ENCODE measurements around the gene DNM1L. TPM values are rescaled to one million over a fixed set of nuclear protein-coding genes. Genes with fewer than 3 reads are reported as not detected.

Gene DNM1L
- total and polyA plus RNA-seq, 10 of the 15 experiments (the other 5 are each of a cell fraction or from before 2014, with no cell fraction given), result 23.1 to 201 (median 63.9) TPM

DNA sequence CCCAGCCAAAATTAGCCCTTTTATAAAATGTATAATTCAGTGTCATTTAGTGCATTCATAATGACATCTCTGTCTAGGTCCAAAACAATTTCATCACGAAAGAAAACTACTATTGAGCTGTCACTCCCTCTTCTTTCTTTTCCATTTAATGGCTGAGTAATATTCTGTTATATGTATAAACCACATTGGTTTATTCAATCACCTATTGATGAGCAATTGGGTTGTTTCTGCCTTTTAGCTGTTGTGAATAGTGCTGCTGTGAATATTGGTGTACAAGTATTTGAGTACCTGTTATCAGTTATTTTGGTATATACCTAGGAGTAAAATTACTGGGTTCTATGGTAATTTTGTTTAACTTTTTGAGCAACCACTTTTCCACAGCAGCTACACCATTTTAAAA is 7.2 kb downstream of the DNM1L start:
- RAD21 ChIA-PET (ENCODE audit: unreplicated experiment), result no interaction called here
- no peak overlapping the region for H3K4me3 ChIP-seq
- no peak for FAIRE-seq
- in situ Hi-C loops (cut with MboI) (no loop called here), intact Hi-C loops (cut with micrococcal nuclease; ENCODE audit: unreplicated experiment) (no loop called here)
- H3K9ac ChIP-seq (ENCODE audit: control insufficient read depth, insufficient read depth, low read length), result no peak overlapping the region
- no peaks in the 10 kb centered on the region; the same call in 1 of the 2 replicates for H4K20me1 ChIP-seq (ENCODE audit: control insufficient read depth, insufficient read depth)
- CTCF ChIA-PET, result interaction anchor here (1.1 to 7.0 kb wide), 4 partner anchors 10 to 230 kb away, joined by 3 to 32 read pairs (median 4); partner anchors contain the start of gene YARS2
- no peak overlapping the region for H3K27ac ChIP-seq (ENCODE audit: control insufficient read depth, insufficient read depth)
- peaks cover 4% of the 10 kb centered on the region for H3K4me1 ChIP-seq (ENCODE audit: control insufficient read depth, insufficient read depth, low read length)
- peaks cover 92% of the 10 kb centered on the region for H3K79me2 ChIP-seq (ENCODE audit: control insufficient read depth, insufficient read depth, low read length)
- no peak overlapping the region for H3K4me2 ChIP-seq (ENCODE audit: control insufficient read depth, insufficient read depth)
- no peak for ATAC-seq
- DNase-seq (ENCODE audit: low read depth, low spot score), result no peak
- no TSS peak for BruUV-seq (replicated peaks)
- POLR2A ChIA-PET, result no interaction called here
- SMC1A ChIA-PET (ENCODE audit: uncharacterized antibody, unreplicated experiment), result interaction anchor here (0.6 to 0.7 kb wide), 2 partner anchors 9 to 110 kb away, joined by 3 read pairs; no protein-coding TSS in a partner anchor
- peaks cover 2% of the 10 kb centered on the region; the same call in 2 of the 3 replicates for H3K9me3 ChIP-seq (replicated peaks; ENCODE audit: control insufficient read depth, insufficient read depth, low read length)
- H2AFZ ChIP-seq (ENCODE audit: control insufficient read depth, low read depth, low read length), result no peak overlapping the region
- H3K36me3 ChIP-seq (ENCODE audit: control insufficient read depth in 2 of 2, insufficient read depth in 2 of 2, low read length in 1 of 2), result peaks cover 0 to 10% of the 10 kb centered on the region in 2 experiments; a peak in 1 of 4 replicates
- no peaks in the 10 kb centered on the region for H3K27me3 ChIP-seq (replicated peaks in 1 of 2; ENCODE audit: control insufficient read depth in 2 of 2, insufficient read depth in 2 of 2, low read length in 1 of 2)
- WGBS (ENCODE audit: insufficient coverage, insufficient replicate concordance, low lambda C conversion rate, missing lambda C conversion rate), result 95% methylated on average over 1 of the region's 1 CpG
- TF ChIP-seq GABPA (IDR thresholded peaks at IDR 0.05; ENCODE audit: low read depth), result no peak
- TF ChIP-seq BRCA1 (IDR thresholded peaks at IDR 0.05; ENCODE audit: low read depth, low read length), result no peak
- TF ChIP-seq, protein P1, sequence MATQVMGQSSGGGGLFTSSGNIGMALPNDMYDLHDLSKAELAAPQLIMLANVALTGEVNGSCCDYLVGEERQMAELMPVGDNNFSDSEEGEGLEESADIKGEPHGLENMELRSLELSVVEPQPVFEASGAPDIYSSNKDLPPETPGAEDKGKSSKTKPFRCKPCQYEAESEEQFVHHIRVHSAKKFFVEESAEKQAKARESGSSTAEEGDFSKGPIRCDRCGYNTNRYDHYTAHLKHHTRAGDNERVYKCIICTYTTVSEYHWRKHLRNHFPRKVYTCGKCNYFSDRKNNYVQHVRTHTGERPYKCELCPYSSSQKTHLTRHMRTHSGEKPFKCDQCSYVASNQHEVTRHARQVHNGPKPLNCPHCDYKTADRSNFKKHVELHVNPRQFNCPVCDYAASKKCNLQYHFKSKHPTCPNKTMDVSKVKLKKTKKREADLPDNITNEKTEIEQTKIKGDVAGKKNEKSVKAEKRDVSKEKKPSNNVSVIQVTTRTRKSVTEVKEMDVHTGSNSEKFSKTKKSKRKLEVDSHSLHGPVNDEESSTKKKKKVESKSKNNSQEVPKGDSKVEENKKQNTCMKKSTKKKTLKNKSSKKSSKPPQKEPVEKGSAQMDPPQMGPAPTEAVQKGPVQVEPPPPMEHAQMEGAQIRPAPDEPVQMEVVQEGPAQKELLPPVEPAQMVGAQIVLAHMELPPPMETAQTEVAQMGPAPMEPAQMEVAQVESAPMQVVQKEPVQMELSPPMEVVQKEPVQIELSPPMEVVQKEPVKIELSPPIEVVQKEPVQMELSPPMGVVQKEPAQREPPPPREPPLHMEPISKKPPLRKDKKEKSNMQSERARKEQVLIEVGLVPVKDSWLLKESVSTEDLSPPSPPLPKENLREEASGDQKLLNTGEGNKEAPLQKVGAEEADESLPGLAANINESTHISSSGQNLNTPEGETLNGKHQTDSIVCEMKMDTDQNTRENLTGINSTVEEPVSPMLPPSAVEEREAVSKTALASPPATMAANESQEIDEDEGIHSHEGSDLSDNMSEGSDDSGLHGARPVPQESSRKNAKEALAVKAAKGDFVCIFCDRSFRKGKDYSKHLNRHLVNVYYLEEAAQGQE (IDR thresholded peaks at IDR 0.05; ENCODE audit: low read depth, low read length), result no peak
- no peak for TF ChIP-seq SIN3A (IDR thresholded peaks at IDR 0.05; ENCODE audit: low read depth, low read length)
- TF ChIP-seq, protein P2, sequence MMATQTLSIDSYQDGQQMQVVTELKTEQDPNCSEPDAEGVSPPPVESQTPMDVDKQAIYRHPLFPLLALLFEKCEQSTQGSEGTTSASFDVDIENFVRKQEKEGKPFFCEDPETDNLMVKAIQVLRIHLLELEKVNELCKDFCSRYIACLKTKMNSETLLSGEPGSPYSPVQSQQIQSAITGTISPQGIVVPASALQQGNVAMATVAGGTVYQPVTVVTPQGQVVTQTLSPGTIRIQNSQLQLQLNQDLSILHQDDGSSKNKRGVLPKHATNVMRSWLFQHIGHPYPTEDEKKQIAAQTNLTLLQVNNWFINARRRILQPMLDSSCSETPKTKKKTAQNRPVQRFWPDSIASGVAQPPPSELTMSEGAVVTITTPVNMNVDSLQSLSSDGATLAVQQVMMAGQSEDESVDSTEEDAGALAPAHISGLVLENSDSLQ (IDR thresholded peaks at IDR 0.05), result no peak
- TF ChIP-seq, protein P3, sequence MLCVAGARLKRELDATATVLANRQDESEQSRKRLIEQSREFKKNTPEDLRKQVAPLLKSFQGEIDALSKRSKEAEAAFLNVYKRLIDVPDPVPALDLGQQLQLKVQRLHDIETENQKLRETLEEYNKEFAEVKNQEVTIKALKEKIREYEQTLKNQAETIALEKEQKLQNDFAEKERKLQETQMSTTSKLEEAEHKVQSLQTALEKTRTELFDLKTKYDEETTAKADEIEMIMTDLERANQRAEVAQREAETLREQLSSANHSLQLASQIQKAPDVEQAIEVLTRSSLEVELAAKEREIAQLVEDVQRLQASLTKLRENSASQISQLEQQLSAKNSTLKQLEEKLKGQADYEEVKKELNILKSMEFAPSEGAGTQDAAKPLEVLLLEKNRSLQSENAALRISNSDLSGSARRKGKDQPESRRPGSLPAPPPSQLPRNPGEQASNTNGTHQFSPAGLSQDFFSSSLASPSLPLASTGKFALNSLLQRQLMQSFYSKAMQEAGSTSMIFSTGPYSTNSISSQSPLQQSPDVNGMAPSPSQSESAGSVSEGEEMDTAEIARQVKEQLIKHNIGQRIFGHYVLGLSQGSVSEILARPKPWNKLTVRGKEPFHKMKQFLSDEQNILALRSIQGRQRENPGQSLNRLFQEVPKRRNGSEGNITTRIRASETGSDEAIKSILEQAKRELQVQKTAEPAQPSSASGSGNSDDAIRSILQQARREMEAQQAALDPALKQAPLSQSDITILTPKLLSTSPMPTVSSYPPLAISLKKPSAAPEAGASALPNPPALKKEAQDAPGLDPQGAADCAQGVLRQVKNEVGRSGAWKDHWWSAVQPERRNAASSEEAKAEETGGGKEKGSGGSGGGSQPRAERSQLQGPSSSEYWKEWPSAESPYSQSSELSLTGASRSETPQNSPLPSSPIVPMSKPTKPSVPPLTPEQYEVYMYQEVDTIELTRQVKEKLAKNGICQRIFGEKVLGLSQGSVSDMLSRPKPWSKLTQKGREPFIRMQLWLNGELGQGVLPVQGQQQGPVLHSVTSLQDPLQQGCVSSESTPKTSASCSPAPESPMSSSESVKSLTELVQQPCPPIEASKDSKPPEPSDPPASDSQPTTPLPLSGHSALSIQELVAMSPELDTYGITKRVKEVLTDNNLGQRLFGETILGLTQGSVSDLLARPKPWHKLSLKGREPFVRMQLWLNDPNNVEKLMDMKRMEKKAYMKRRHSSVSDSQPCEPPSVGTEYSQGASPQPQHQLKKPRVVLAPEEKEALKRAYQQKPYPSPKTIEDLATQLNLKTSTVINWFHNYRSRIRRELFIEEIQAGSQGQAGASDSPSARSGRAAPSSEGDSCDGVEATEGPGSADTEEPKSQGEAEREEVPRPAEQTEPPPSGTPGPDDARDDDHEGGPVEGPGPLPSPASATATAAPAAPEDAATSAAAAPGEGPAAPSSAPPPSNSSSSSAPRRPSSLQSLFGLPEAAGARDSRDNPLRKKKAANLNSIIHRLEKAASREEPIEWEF (IDR thresholded peaks at IDR 0.05; ENCODE audit: insufficient replicate concordance, low read depth, low read length), result no peak
- no peak for TF ChIP-seq NR2C1 (IDR thresholded peaks at IDR 0.05)
- no peak for TF ChIP-seq SUPT20H (IDR thresholded peaks at IDR 0.05; ENCODE audit: borderline replicate concordance, control insufficient read depth, low read depth, low read length)
- TF ChIP-seq CBX5 (IDR thresholded peaks at IDR 0.05; ENCODE audit: low read depth), result no peak
- TF ChIP-seq CHD4 (IDR thresholded peaks at IDR 0.05), result no peak
- TF ChIP-seq SUZ12 (IDR thresholded peaks at IDR 0.05; ENCODE audit: unreplicated experiment), result no peak
- no peak for TF ChIP-seq SRF (IDR thresholded peaks at IDR 0.05; ENCODE audit: low read depth in 2 of 2, low read length in 2 of 2)
- no peak for TF ChIP-seq RFX5 (IDR thresholded peaks at IDR 0.05; ENCODE audit: low read depth, low read length)
- TF ChIP-seq ZNF207 (IDR thresholded peaks at IDR 0.05; ENCODE audit: borderline replicate concordance), result no peak
- TF ChIP-seq SPI1 (IDR thresholded peaks at IDR 0.05; ENCODE audit: borderline replicate concordance, insufficient read depth, low read depth, low read length), result no peak

Data from GM12878 (cell line).